Fibroblast of pulmonary artery (primary cell): ENCODE measurements around the gene AFF3.

Experiments used
- DNase-seq: peaks from one replicate; pipeline ENCODE4 v3.0.0-alpha.2; 2010; ENCODE audit warnings: low read depth
- H3K4me3 ChIP-seq: replicated peaks from 2 replicates; pipeline ENCODE4 v1.5.1; 2011; ENCODE audit warnings: low read depth, mild to moderate bottlenecking, control low read depth, low read length, moderate library complexity
- CTCF ChIP-seq: IDR thresholded peaks from 2 replicates; pipeline ENCODE4 v1.5.1; 2011; ENCODE audit warnings: mild to moderate bottlenecking, control low read depth, low read length, inconsistent platforms; ENCODE audit errors: missing control alignments

AFF3 gene

GRCh38 chr2:99593692-99594427 lies 548.5 kb downstream of the AFF3 start:
- no peak overlapping the region for H3K4me3 ChIP-seq
- DNase-seq = no peak
- TF ChIP-seq CTCF = no peak

GRCh38 chr2:99576775-99577174 lies 565.6 kb downstream of the AFF3 start:
- no peak overlapping the region for H3K4me3 ChIP-seq
- no peak for TF ChIP-seq CTCF
- DNase-seq = no peak

GRCh38 chr2:99573634-99574251 lies 568.6 kb downstream of the AFF3 start:
- DNase-seq = no peak
- no peak overlapping the region for H3K4me3 ChIP-seq
- no peak for TF ChIP-seq CTCF

- no peak overlapping the region for H3K4me3 ChIP-seq
- DNase-seq = no peak
- TF ChIP-seq CTCF = no peak
These were observed 569.8 kb downstream of the AFF3 start for GRCh38 chr2:99572373-99573164.

GRCh38 chr2:99571954-99572353 lies 570.4 kb downstream of the AFF3 start:
- no peak overlapping the region for H3K4me3 ChIP-seq
- DNase-seq = no peak
- TF ChIP-seq CTCF = no peak

GRCh38 chr2:99571533-99571932 lies 570.9 kb downstream of the AFF3 start:
- no peak for DNase-seq
- H3K4me3 ChIP-seq = no peak overlapping the region
- no peak for TF ChIP-seq CTCF
